ENCODE data around the gene HRK.

The HRK gene

GRCh38 chr12:116898669-116899068 is 17.4 kb upstream of the HRK start:
- no peak for DNase-seq (ENCODE audit: low spot score)

GRCh38 chr12:116897476-116897875 is 16.2 kb upstream of the HRK start:
- DNase-seq (ENCODE audit: low spot score) = no peak

GRCh38 chr12:116896411-116896924 is 15.2 kb upstream of the HRK start:
- DNase-seq (ENCODE audit: low spot score) = no peak

GRCh38 chr12:116894913-116895312 is 13.7 kb upstream of the HRK start:
- no peak for DNase-seq (ENCODE audit: low spot score)

GRCh38 chr12:116892349-116893140 is 11.3 kb upstream of the HRK start:
- DNase-seq (ENCODE audit: low spot score) = no peak

GRCh38 chr12:116891019-116891418 is 9.8 kb upstream of the HRK start:
- no peak for DNase-seq (ENCODE audit: low spot score)

GRCh38 chr12:116890330-116890729 is 9.1 kb upstream of the HRK start:
- no peak for DNase-seq (ENCODE audit: low spot score)

GRCh38 chr12:116887897-116888296 is 6.7 kb upstream of the HRK start:
- no peak for DNase-seq (ENCODE audit: low spot score)

- DNase-seq (ENCODE audit: low spot score) = no peak
These were observed 6.0 kb upstream of the HRK start for GRCh38 chr12:116887244-116887643.

GRCh38 chr12:116885491-116885890 is 4.2 kb upstream of the HRK start:
- no peak for DNase-seq (ENCODE audit: low spot score)

GRCh38 chr12:116884871-116885270 is 3.6 kb upstream of the HRK start:
- no peak for DNase-seq (ENCODE audit: low spot score)

- no peak for DNase-seq (ENCODE audit: low spot score)
These were observed 1.5 kb upstream of the HRK start for GRCh38 chr12:116882742-116883141.

- DNase-seq (ENCODE audit: low spot score) = no peak
These were observed 751 bp upstream of the HRK start for GRCh38 chr12:116881877-116882507.

- DNase-seq (ENCODE audit: low spot score) = no peak
These were observed 370 bp downstream of the HRK start for GRCh38 chr12:116880817-116881324.

GRCh38 chr12:116880213-116880816 is 926 bp downstream of the HRK start:
- DNase-seq (ENCODE audit: low spot score) = no peak

GRCh38 chr12:116879509-116880212 is 1.6 kb downstream of the HRK start:
- no peak for DNase-seq (ENCODE audit: low spot score)

- DNase-seq (ENCODE audit: low spot score) = no peak
These were observed 2.4 kb downstream of the HRK start for GRCh38 chr12:116878567-116879508.

GRCh38 chr12:116876151-116876869 is 4.9 kb downstream of the HRK start:
- no peak for DNase-seq (ENCODE audit: low spot score)

- no peak for DNase-seq (ENCODE audit: low spot score)
These were observed 6.8 kb downstream of the HRK start for GRCh38 chr12:116874324-116874995.

- DNase-seq (ENCODE audit: low spot score) = no peak
These were observed 10.9 kb downstream of the HRK start for GRCh38 chr12:116870306-116870705.
